Heart left ventricle (tissue), 16 donors: Measurements from ENCODE around the gene OR6Y1. TPM values are rescaled to one million over a fixed set of nuclear protein-coding genes. Genes with fewer than 3 reads are reported as not detected.

Experiments
- ATAC-seq, 4 donors: fragments of 200-7000 bp; cut with Tn5 transposase; one replicate each; pipeline ENCODE4 v1.9.1; 2020 to 2022; ENCODE audit warnings: moderate library complexity in 4 of 4, mild to moderate bottlenecking in 3 of 4, moderate number of reproducible peaks in 1 of 4
- DNase-seq, 5 donors: peaks; one replicate each; pipeline ENCODE4 v3.0.0-alpha.2; 2020
- H3K27ac ChIP-seq, 12 donors: fragments of 200-600 bp; sonication (generic) in 4 of 12; one replicate each; pipeline versions ENCODE4 v1.5.0 to v1.8.0; 2016 to 2022; ENCODE audit warnings: mild to moderate bottlenecking in 2 of 12
- H3K27me3 ChIP-seq, 9 donors: fragments of 200-600 bp; sonication (generic) in 2 of 9; one replicate each; pipeline versions ENCODE4 v1.5.1 to v1.8.0; 2016 to 2022; ENCODE audit warnings: mild to moderate bottlenecking in 3 of 9
- H3K36me3 ChIP-seq, 9 donors: fragments of 200-600 bp; sonication (generic) in 2 of 9; one replicate each; pipeline versions ENCODE4 v1.5.0 to v1.8.0; 2018 to 2022; ENCODE audit warnings: mild to moderate bottlenecking in 2 of 9
- H3K4me1 ChIP-seq, 12 donors: fragments of 200-600 bp; sonication (generic) in 4 of 12; one replicate each; pipeline versions ENCODE4 v1.5.0 to v1.8.0; 2016 to 2022; ENCODE audit warnings: mild to moderate bottlenecking in 3 of 12
- H3K4me3 ChIP-seq, 12 donors: fragments of 200-600 bp; sonication (generic) in 4 of 12; one replicate each; pipeline versions ENCODE4 v1.5.0 to v1.8.0; 2017 to 2022; ENCODE audit warnings: mild to moderate bottlenecking in 9 of 12, moderate library complexity in 4 of 12
- H3K9me3 ChIP-seq, 12 donors: fragments of 200-600 bp; sonication (generic) in 4 of 12; one replicate each; pipeline versions ENCODE4 v1.5.0 to v1.8.0; 2016 to 2022; ENCODE audit warnings: mild to moderate bottlenecking in 1 of 12
- CTCF ChIP-seq, 12 donors: fragments of 200-600 bp; sonication (generic) in 4 of 12; IDR thresholded peaks; one replicate each; pipeline versions ENCODE4 v1.5.0 to v1.8.0; 2018 to 2022; ENCODE audit warnings: antibody characterized with exemption in 12 of 12, mild to moderate bottlenecking in 5 of 12
- POLR2A ChIP-seq, 2 donors: fragments of 450-650 bp; IDR thresholded peaks; one replicate each; pipeline ENCODE4 v1.6.1; 2017; ENCODE audit warnings: antibody characterized with exemption in 2 of 2, mild to moderate bottlenecking in 2 of 2, moderate library complexity in 2 of 2
- WGBS, 4 donors: extraction: QIAGEN DNeasy Blood & Tissue Kit in 2 of 4; methylation state at CpG; one replicate each; pipeline versions ENCODE4 v1.1.5 to v1.1.7; 2013 to 2018; 5-methylcytosine and 5-hydroxymethylcytosine counted together
- intact Hi-C, 10 donors: fragments of 100-400 bp; cut with DNase I; formaldehyde crosslinking; loops; one replicate each; pipeline versions ENCODE4 v1.11.1 to v1.14.2; 2022
- polyA plus RNA-seq, 2 donors: library from polyadenylated mRNA; stranded (reverse); fragments of 200-250 nt; gene quantifications; one replicate each; pipeline ENCODE4 v1.2.3, GENCODE V29; 2013
- total RNA-seq, 9 donors: library from RNA; depleted of rRNA in 2 of 9; stranded (reverse); fragments of >200 nt in 2 of 9; fragmentation: NEBNext Ultra II Directional in 3 of 9; extraction: Animal tissue kit (Norgen Biotek cat#: 25700) in 3 of 9; gene quantifications; one replicate each; pipeline versions ENCODE4 v1.1.0 to v1.2.4, GENCODE V29; 2016 to 2023
- donor health status: ischemic (EF 13 %, LVEDD 7.1; RV severe dilation, severe dysfunction).
- donor health status: healthy with polysubstance abuse.
- donor health status: DM: no; HTN: yes; CAD: no.
- donor health status: DM: no; HTN: no; CAD: no.
- donor health status: ischemic (EF 25% LVEDD 6.9; RV normal size, moderate dysfunction).
- donor health status: ischemic (EF 25% LVEDD 5.7; RV mildly dilated, moderate dysfunction).
- donor health status: healthy.
- donor health status: DM: yes; HTN: yes; CAD: no.
- donor health status: ischemic (EF 35%, LVEDD 5.7; RV mildly dilated, moderate dysfunction).
- donor health status: nonischemic (EF 11% LVEDD 7.7; RV severe dilation, severe dysfunction).
- donor health status: DM: yes; HTN: yes; CAD: no.
- donor health status: PGD.
- donor health status: ischemic (EF 29% LVEDD 5.4; RV normal size, mild dysfunction).
- donor health status: nonischemic (EF 23%, LVEDD 6.1; RV moderate dilation, normal function).

The OR6Y1 gene
- total and polyA plus RNA-seq, 11 donors, result not detected

- ATAC-seq (no peak), DNase-seq (peak in 1 of 5 donors; percentile 29)
- no peak for TF ChIP-seq CTCF (IDR thresholded peaks at IDR 0.05)
- no peak for TF ChIP-seq POLR2A (IDR thresholded peaks at IDR 0.05)
- Histone ChIP-seq H3K4me3 (no peak overlapping the region), H3K9me3 (no peaks in the 10 kb centered on the region), H3K4me1 (peaks cover 0 to 12% (median 0%) of the 10 kb centered on the region in 12 donors), H3K36me3 (no peaks in the 10 kb centered on the region), H3K27ac (no peak overlapping the region), H3K27me3 (peaks cover 0 to 4% (median 0%) of the 10 kb centered on the region in 9 donors)
- intact Hi-C loops, result loop anchor here in 3 of 10 donors (5.0 to 10.0 kb wide), 5 partner anchors 135 to 568 kb away; partner anchors contain the start of gene AIM2 (in 2 of the 3)
- WGBS, 4 donors, result 8 to 15% (median 13%) methylated on average over 4 of the region's 4 CpGs
Observed at GRCh38 chr1:158509471-158510156, 44.6 kb downstream of the OR6Y1 start.

- DNase-seq (no peak), ATAC-seq (no peak)
- 65 to 88% (median 84%) methylated on average over 2 of the region's 2 CpGs for WGBS, 4 donors
- Histone ChIP-seq H3K36me3 (no peaks in the 10 kb centered on the region), H3K4me1 (peaks cover 0 to 12% (median 0%) of the 10 kb centered on the region in 12 donors), H3K27me3 (peaks cover 0 to 4% (median 0%) of the 10 kb centered on the region in 9 donors), H3K27ac (no peak overlapping the region), H3K9me3 (no peaks in the 10 kb centered on the region), H3K4me3 (no peak overlapping the region)
- intact Hi-C loops, result loop anchor here in 3 of 10 donors (2.0 to 10.0 kb wide), 5 partner anchors 137 to 567 kb away; partner anchors contain the start of gene AIM2 (in 1 of the 3)
- TF ChIP-seq CTCF (IDR thresholded peaks at IDR 0.05), result no peak
- no peak for TF ChIP-seq POLR2A (IDR thresholded peaks at IDR 0.05)
Observed at GRCh38 chr1:158507511-158507910, 46.7 kb downstream of the OR6Y1 start.

- peak in 2 of 5 donors; percentile 12 to 38 for DNase-seq
- ATAC-seq, result no peak
- WGBS, 4 donors, result 27 to 49% (median 33%) methylated on average over 1 of the region's 1 CpG
- peak in 9 of 12 donors; percentile 8 to 53 (median 28) for TF ChIP-seq CTCF (IDR thresholded peaks at IDR 0.05)
- no peak for TF ChIP-seq POLR2A (IDR thresholded peaks at IDR 0.05)
- Histone ChIP-seq H3K4me3 (no peak overlapping the region), H3K27ac (no peak overlapping the region), H3K9me3 (no peaks in the 10 kb centered on the region), H3K36me3 (no peaks in the 10 kb centered on the region), H3K4me1 (peaks cover 0 to 12% (median 0%) of the 10 kb centered on the region in 12 donors), H3K27me3 (peaks cover 0 to 4% (median 0%) of the 10 kb centered on the region in 9 donors)
- intact Hi-C loops, result loop anchor here in 3 of 10 donors (2.0 to 10.0 kb wide), 5 partner anchors 138 to 568 kb away; partner anchors contain the start of gene AIM2 (in 1 of the 3)
Observed at GRCh38 chr1:158506369-158506987, 47.7 kb downstream of the OR6Y1 start.

- Histone ChIP-seq H3K27ac (no peak overlapping the region), H3K27me3 (peaks cover 0 to 14% (median 0%) of the 10 kb centered on the region in 9 donors), H3K4me1 (no peaks in the 10 kb centered on the region), H3K4me3 (no peak overlapping the region), H3K36me3 (no peaks in the 10 kb centered on the region), H3K9me3 (no peaks in the 10 kb centered on the region)
- ATAC-seq (no peak), DNase-seq (no peak)
- intact Hi-C loops, result loop anchor here in 4 of 10 donors (5.0 to 10.0 kb wide), 2 partner anchors 292 to 294 kb away; no protein-coding TSS in a partner anchor
- TF ChIP-seq CTCF (IDR thresholded peaks at IDR 0.05) (peak in 8 of 12 donors; percentile 8 to 39 (median 32)), POLR2A (IDR thresholded peaks at IDR 0.05) (no peak)
- 18 to 45% (median 25%) methylated on average over 2 of the region's 2 CpGs for whole genome bisulfite sequencing, 4 donors
Observed at GRCh38 chr1:158496374-158496773, 57.8 kb downstream of the OR6Y1 start.
